Activated CD8-positive, alpha-beta T cell treated with anti-CD3 and anti-CD28 coated beads, Interleukin-2, amount 10 ng/mL, durations not matched to agents 7 days and 5 days (primary cell): ENCODE measurements around the gene TBCCD1. TPM values are rescaled to one million over a fixed set of nuclear protein-coding genes. Genes with fewer than 3 reads are reported as not detected.

Source experiments
- ATAC-seq: fragments of 150-1000 bp; cut with Tn5 transposase; one replicate; pipeline ENCODE4 v1.10.0; 2021; ENCODE audit warnings: moderate library complexity
- CTCF ChIA-PET: fragments of 350-600 bp; sonication (Branson Sonifier 250); formaldehyde crosslinking; loops from one replicate; lab custom pipeline; 2021; ENCODE audit warnings: antibody characterized with exemption; lab: Charles Lee
- POLR2A ChIA-PET: fragments of 350-600 bp; sonication (Branson Sonifier 250); formaldehyde crosslinking; loops from one replicate; lab custom pipeline; 2021; ENCODE audit warnings: antibody characterized with exemption; lab: Charles Lee
- DNase-seq: peaks from one replicate; pipeline ENCODE4 v3.0.0-alpha.2; 2020
- H3K27ac Mint-ChIP-seq: one replicate; pipeline ENCODE4 v1.8.0; 2021; ENCODE audit warnings: mild to moderate bottlenecking, mixed read lengths
- H3K27me3 Mint-ChIP-seq: one replicate; pipeline ENCODE4 v1.8.0; 2021; ENCODE audit warnings: low read depth, mixed read lengths
- H3K36me3 Mint-ChIP-seq: one replicate; pipeline ENCODE4 v1.8.0; 2021; ENCODE audit warnings: low read depth, mixed read lengths
- H3K4me1 Mint-ChIP-seq: one replicate; pipeline ENCODE4 v1.8.0; 2021; ENCODE audit warnings: low read depth, mixed read lengths
- H3K4me3 Mint-ChIP-seq: one replicate; pipeline ENCODE4 v1.8.0; 2021; ENCODE audit warnings: mild to moderate bottlenecking, mixed read lengths
- H3K9me3 Mint-ChIP-seq: one replicate; pipeline ENCODE4 v1.8.0; 2022; ENCODE audit warnings: mixed read lengths; ENCODE audit not compliant: insufficient read depth
- total RNA-seq, 2 experiments: library from RNA; stranded (reverse); gene quantifications; one replicate each; pipeline ENCODE4 v1.2.3, GENCODE V29; 2021

The TBCCD1 gene
- total RNA-seq, 2 experiments from 2014 or later = 19.4 to 20.1 TPM

GRCh38 chr3:186530415-186530814 lies 36.7 kb downstream of the TBCCD1 start:
- DNase-seq (no peak), ATAC-seq (no peak)
- peaks cover 37% of the 10 kb centered on the region for H3K4me1 Mint-ChIP-seq
- H3K27me3 Mint-ChIP-seq = no peaks in the 10 kb centered on the region
- H3K9me3 Mint-ChIP-seq = no peaks in the 10 kb centered on the region
- POLR2A ChIA-PET = no interaction called here
- no peak overlapping the region for H3K27ac Mint-ChIP-seq
- no peak overlapping the region for H3K4me3 Mint-ChIP-seq
- CTCF ChIA-PET = interaction anchor here (3.4 kb wide), 1 partner anchor 10 kb away, joined by 29 read pairs; no protein-coding TSS in a partner anchor
- H3K36me3 Mint-ChIP-seq = peaks cover 4% of the 10 kb centered on the region

DNA sequence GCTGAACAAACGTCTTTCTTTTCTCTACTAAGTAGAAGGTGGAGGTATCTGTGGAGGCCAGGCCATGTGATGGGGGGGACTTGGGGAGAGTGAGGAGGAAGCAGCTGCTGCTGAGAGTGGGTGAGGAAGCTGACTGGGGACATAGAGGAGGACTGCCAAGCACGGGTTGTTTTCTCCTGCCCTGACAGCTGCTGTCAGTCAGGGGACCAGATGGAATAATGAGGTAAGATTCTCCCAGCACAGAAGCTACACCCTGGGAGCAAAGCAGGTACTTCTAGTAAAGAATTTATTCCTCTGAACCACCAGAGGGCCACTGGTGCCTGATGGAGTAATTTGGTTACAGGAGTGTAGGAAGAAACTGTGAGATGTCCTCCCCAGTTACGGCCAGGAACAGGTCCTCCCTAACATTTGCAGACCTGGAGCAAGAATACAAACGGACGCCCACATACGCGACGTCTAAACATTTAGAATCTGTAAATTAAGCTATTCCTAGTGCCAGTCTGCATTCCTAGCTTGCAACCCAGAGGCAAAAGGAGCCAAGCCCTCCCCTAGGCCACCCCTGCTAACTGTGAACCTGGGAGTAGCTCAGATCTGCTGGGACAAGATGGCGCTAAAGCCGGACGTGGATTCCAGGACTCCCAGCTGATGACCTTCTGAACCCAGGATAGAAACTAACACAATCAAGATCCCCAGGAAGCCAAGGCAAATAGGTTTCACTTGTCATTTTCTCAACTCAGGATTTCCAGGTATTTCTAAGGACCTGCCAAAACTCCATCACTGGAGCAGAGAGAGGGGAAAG lies 37.7 kb downstream of the TBCCD1 start:
- no peaks in the 10 kb centered on the region for H3K27me3 Mint-ChIP-seq
- peaks cover 29% of the 10 kb centered on the region for H3K4me1 Mint-ChIP-seq
- H3K4me3 Mint-ChIP-seq = no peak overlapping the region
- ATAC-seq = no peak
- H3K36me3 Mint-ChIP-seq = peaks cover 4% of the 10 kb centered on the region
- ChIA-PET POLR2A (interaction anchor here (1.0 kb wide), 1 partner anchor 10 kb away, joined by 7 read pairs; no protein-coding TSS in a partner anchor), CTCF (interaction anchor here (1.1 to 3.4 kb wide), 3 partner anchors 11 to 271 kb away, joined by 4 to 29 read pairs (median 18); no protein-coding TSS in a partner anchor)
- no peaks in the 10 kb centered on the region for H3K9me3 Mint-ChIP-seq
- H3K27ac Mint-ChIP-seq = no peak overlapping the region
- DNase-seq = no peak

DNA sequence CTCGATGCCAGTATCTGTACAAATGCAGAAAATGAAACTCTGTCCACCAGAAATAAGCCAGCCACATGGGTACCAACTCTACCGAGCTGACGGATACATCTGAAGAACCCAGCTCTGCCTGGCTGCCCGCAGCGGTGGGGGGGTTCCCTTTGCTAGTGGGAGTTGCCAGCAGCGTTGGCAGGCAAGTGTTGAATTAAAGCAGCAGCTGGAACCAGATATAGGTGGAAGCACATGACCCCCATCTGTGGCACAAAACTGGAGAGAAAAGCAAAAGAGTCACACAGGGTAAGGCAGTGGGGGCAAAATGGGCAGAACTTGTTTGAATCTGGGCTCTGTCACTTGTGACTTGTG lies 40.9 kb downstream of the TBCCD1 start:
- Mint-ChIP-seq H3K27ac (no peak overlapping the region), H3K4me3 (no peak overlapping the region), H3K9me3 (no peaks in the 10 kb centered on the region), H3K36me3 (peaks cover 1% of the 10 kb centered on the region), H3K27me3 (no peaks in the 10 kb centered on the region), H3K4me1 (peaks cover 21% of the 10 kb centered on the region)
- ATAC-seq (no peak), DNase-seq (no peak)
- POLR2A ChIA-PET = no interaction called here
- CTCF ChIA-PET = interaction anchor here (0.6 to 2.0 kb wide), 2 partner anchors 14 to 583 kb away, joined by 3 to 13 read pairs; no protein-coding TSS in a partner anchor

DNA sequence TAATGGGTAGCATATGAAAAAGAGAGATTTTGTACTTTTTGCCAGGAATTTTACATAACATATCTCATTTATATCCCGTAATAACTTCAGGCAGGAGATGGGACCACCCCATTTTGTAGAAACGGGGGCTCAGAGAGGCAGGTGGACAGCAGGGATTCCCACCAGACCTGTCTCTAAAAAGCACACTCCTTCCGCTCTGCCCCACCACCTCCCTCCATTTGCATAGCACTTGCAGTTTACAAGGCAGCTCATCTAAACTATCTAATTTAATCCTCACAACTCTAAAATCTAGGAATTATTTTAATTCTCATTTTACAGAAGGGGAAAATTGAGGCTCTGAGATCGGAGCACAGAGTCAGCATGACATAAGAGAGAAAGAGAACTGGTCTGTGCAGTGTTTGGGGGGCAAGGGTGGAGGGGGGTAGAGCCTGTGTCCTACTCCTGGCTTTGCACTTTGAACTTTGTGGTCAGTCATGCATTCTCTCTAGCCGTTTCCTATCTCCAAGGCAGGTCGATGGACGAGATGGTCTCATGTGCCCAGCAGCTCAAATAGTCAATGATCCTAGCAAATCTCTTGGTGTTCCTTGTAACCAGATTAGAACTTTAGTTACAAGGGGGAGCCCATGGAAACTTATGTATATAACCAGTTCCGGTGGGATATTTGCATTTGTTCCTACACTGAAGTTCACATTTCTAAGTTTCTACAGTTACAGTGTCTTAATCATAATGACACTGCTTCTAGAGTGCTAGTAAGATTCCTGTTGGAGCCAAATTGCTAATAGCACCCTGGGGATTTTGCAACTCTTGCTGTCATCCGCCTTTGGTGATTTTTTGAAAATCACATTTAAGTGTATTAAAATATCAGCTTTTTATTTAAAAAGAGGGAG lies 41.5 kb downstream of the TBCCD1 start:
- Mint-ChIP-seq H3K9me3 (no peaks in the 10 kb centered on the region), H3K4me1 (peaks cover 24% of the 10 kb centered on the region), H3K27me3 (no peaks in the 10 kb centered on the region), H3K36me3 (peaks cover 1% of the 10 kb centered on the region), H3K4me3 (no peak overlapping the region), H3K27ac (no peak overlapping the region)
- ChIA-PET POLR2A (no interaction called here), CTCF (interaction anchor here (2.0 kb wide), 1 partner anchor 15 kb away, joined by 13 read pairs; no protein-coding TSS in a partner anchor)
- no peak for DNase-seq
- no peak for ATAC-seq

DNA sequence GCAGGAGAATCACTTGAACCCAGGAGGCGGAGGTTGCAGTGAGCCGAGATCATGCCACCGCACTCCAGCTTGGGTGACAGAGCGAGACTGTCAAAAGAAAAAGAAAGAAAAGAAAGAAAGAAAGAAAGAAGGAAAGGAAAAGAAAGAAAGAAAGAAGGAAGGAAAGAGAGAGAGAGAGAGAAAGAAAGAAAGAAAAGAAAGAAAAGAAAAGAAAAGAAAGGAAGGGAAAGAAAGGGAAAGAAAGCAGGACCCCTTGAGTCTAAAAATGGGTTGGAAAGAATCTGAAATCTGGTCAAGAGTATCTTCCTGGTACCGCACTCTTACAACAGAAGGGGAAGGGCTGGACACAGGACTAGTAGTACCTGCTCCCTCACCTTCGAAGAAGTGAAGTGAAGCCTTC lies 42.5 kb downstream of the TBCCD1 start:
- POLR2A ChIA-PET = no interaction called here
- H3K27me3 Mint-ChIP-seq = no peaks in the 10 kb centered on the region
- ATAC-seq = no peak
- no peak overlapping the region for H3K4me3 Mint-ChIP-seq
- H3K27ac Mint-ChIP-seq = no peak overlapping the region
- no peaks in the 10 kb centered on the region for H3K9me3 Mint-ChIP-seq
- H3K36me3 Mint-ChIP-seq = peaks cover 1% of the 10 kb centered on the region
- peaks cover 23% of the 10 kb centered on the region for H3K4me1 Mint-ChIP-seq
- CTCF ChIA-PET = interaction anchor here (1.0 kb wide), 1 partner anchor 9 kb away, joined by 3 read pairs; no protein-coding TSS in a partner anchor
- DNase-seq = no peak

GRCh38 chr3:186523434-186523833 lies 43.7 kb downstream of the TBCCD1 start:
- ATAC-seq (no peak), DNase-seq (no peak)
- peaks cover 30% of the 10 kb centered on the region for H3K4me1 Mint-ChIP-seq
- no peak overlapping the region for H3K4me3 Mint-ChIP-seq
- peaks cover 1% of the 10 kb centered on the region for H3K36me3 Mint-ChIP-seq
- H3K27me3 Mint-ChIP-seq = no peaks in the 10 kb centered on the region
- H3K27ac Mint-ChIP-seq = no peak overlapping the region
- POLR2A ChIA-PET = no interaction called here
- CTCF ChIA-PET = no interaction called here
- no peaks in the 10 kb centered on the region for H3K9me3 Mint-ChIP-seq

- ChIA-PET CTCF (no interaction called here), POLR2A (no interaction called here)
- Mint-ChIP-seq H3K4me3 (no peak overlapping the region), H3K27me3 (no peaks in the 10 kb centered on the region), H3K36me3 (peaks cover 1% of the 10 kb centered on the region), H3K9me3 (no peaks in the 10 kb centered on the region), H3K4me1 (peaks cover 33% of the 10 kb centered on the region), H3K27ac (no peak overlapping the region)
- no peak for ATAC-seq
- DNase-seq = no peak
Measured at GRCh38 chr3:186523022-186523421, 44.1 kb downstream of the TBCCD1 start.

DNA sequence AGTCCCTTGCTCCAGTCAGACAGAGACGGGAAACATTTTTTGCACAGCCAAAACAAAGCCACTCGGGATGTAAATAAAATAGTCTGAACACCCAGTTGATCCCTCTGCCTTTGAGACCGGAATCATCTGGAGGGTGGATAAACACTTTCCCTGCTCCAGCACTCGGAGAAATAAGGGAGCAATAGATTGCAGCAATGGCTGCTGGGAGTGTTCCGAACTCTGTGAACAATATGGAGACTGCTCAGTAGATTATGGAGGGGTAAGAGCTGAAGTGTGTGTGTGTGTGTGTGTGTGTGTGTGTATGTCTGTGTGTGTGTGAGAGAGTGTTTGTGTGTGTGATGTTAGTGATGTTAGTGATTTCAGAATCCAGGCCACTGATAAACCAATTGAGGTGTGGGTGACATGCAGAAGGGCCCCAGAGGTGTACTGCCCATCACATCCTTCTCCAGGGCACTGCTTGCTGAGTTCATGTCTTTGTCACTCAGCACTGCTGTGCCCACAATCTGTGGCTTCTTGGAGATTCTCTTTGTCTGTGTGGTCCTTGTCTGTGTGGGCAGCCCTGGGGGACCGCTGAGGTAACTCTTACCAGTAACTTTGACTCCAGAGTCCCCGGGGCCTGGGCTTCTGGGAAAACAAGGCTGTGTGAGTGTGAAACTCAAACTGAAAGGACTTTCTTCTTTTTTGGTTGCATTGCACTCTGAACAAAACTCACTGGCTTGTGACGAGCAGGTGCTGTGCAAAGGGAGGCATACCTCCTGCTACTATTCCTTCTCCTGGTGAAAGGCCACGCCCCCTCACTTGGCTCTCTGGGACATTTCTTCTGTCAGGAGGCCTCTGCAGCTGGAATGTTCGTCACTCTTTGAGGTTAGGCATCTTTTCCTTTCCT lies 45.9 kb downstream of the TBCCD1 start:
- no peaks in the 10 kb centered on the region for H3K27me3 Mint-ChIP-seq
- peaks cover 38% of the 10 kb centered on the region for H3K4me1 Mint-ChIP-seq
- ChIA-PET CTCF (interaction anchor here (0.9 kb wide), 1 partner anchor 11 kb away, joined by 4 read pairs; no protein-coding TSS in a partner anchor), POLR2A (no interaction called here)
- no peak overlapping the region for H3K4me3 Mint-ChIP-seq
- H3K27ac Mint-ChIP-seq = no peak overlapping the region
- ATAC-seq (no peak), DNase-seq (peak; percentile 31)
- H3K9me3 Mint-ChIP-seq = no peaks in the 10 kb centered on the region
- H3K36me3 Mint-ChIP-seq = peaks cover 1% of the 10 kb centered on the region

- Mint-ChIP-seq H3K27ac (no peak overlapping the region), H3K36me3 (peaks cover 1% of the 10 kb centered on the region), H3K4me1 (peaks cover 45% of the 10 kb centered on the region), H3K27me3 (no peaks in the 10 kb centered on the region), H3K9me3 (no peaks in the 10 kb centered on the region), H3K4me3 (no peak overlapping the region)
- ChIA-PET POLR2A (interaction anchor here (2.0 to 2.1 kb wide), 2 partner anchors 9 to 50 kb away, joined by 7 read pairs; partner anchors contain the start of gene DNAJB11), CTCF (interaction anchor here (0.9 to 5.3 kb wide), 9 partner anchors 8 to 577 kb away, joined by 3 to 44 read pairs (median 6); no protein-coding TSS in a partner anchor)
- no peak for ATAC-seq
- DNase-seq = no peak
Measured at GRCh38 chr3:186520431-186520830, 46.7 kb downstream of the TBCCD1 start.

DNA sequence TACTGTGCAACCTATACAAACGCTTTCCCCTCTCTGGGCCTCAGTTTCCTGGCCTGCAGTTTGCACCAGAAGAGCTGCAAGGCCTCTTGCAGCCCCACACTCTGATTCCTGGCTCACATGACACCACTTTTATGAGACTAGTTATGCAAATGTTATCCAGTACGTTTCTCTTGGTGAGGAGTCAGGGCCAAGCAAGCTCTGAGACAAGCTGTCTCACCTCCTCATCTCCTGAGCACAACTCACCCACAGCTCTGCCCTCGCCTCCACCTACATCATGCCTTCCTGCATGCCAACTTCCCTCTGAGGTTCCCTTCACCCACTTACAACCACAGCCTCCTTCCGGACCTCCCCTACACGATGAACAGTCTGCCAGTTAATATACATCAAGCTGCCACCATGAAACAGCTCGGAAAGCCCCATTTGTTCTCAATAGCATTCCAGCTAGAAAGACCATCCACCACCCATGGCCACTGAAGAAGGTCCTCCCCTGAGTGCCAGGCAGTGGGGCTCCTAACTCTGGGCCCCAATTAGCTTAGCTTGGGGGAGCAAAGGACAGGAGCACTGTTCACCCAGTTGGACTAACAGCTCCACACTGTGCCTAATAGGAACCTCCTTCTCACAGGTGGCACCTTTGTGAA lies 48.0 kb downstream of the TBCCD1 start:
- Mint-ChIP-seq H3K9me3 (no peaks in the 10 kb centered on the region), H3K27me3 (peaks cover 5% of the 10 kb centered on the region), H3K36me3 (peaks cover 1% of the 10 kb centered on the region), H3K4me1 (peaks cover 55% of the 10 kb centered on the region), H3K27ac (peak overlapping the region; percentile 76), H3K4me3 (peak overlapping the region; percentile 20)
- ATAC-seq = peak; percentile 80
- DNase-seq = peak; percentile 73
- POLR2A ChIA-PET = interaction anchor here (0.6 to 2.1 kb wide), 6 partner anchors 10 to 264 kb away, joined by 3 to 7 read pairs (median 5); partner anchors contain the start of genes DNAJB11 and EIF4A2
- CTCF ChIA-PET = interaction anchor here (1.0 to 5.3 kb wide), 11 partner anchors 9 to 576 kb away, joined by 3 to 44 read pairs (median 6); no protein-coding TSS in a partner anchor
